Cardiac fibroblast (primary cell): ENCODE results near the gene ZNF134.

Experiments used
- DNase-seq, 2 donors: peaks; one replicate each; pipeline versions ENCODE4 v3.0.0 to v3.0.0-alpha.2; 2010; ENCODE audit warnings: low read depth in 2 of 2
- H3K4me3 ChIP-seq, 2 donors: replicated peaks in 1 of 2; 1 replicate in 1 of 2; 2 replicates in 1 of 2; pipeline ENCODE4 v1.5.1; 2011; ENCODE audit warnings: low read depth in 2 of 2, low read length in 2 of 2, mild to moderate bottlenecking in 2 of 2, moderate library complexity in 1 of 2
- TF ChIP-seq, protein P1 (sequence below): IDR thresholded peaks from one replicate; pipeline ENCODE4 v1.5.1; 2011; ENCODE audit warnings: low read depth, mild to moderate bottlenecking, low read length, inconsistent platforms

ZNF134 gene

DNA sequence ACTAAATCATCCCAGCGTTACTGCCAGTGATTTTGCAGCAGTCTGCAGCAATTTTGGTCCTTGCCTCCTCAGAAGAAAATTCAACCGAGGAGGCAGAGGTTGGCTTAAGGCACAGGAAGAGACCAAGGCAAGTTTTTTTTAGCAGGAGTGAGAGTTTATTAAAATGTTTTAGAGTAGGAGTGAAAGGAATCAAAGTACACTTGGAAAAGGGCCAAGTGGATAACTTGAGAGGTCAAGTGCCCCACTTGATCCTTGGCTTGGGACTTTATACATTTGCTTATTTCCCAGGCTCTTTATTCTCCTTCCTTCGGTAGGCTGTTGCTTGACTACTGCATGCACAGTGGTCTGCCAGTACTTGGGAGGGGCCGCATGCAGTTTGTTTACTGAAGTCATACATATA, 2.9 kb upstream of the ZNF134 start:
- DNase-seq = no peak
- no peak overlapping the region for H3K4me3 ChIP-seq
- TF ChIP-seq, protein P1, sequence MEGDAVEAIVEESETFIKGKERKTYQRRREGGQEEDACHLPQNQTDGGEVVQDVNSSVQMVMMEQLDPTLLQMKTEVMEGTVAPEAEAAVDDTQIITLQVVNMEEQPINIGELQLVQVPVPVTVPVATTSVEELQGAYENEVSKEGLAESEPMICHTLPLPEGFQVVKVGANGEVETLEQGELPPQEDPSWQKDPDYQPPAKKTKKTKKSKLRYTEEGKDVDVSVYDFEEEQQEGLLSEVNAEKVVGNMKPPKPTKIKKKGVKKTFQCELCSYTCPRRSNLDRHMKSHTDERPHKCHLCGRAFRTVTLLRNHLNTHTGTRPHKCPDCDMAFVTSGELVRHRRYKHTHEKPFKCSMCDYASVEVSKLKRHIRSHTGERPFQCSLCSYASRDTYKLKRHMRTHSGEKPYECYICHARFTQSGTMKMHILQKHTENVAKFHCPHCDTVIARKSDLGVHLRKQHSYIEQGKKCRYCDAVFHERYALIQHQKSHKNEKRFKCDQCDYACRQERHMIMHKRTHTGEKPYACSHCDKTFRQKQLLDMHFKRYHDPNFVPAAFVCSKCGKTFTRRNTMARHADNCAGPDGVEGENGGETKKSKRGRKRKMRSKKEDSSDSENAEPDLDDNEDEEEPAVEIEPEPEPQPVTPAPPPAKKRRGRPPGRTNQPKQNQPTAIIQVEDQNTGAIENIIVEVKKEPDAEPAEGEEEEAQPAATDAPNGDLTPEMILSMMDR = no peak

DNA sequence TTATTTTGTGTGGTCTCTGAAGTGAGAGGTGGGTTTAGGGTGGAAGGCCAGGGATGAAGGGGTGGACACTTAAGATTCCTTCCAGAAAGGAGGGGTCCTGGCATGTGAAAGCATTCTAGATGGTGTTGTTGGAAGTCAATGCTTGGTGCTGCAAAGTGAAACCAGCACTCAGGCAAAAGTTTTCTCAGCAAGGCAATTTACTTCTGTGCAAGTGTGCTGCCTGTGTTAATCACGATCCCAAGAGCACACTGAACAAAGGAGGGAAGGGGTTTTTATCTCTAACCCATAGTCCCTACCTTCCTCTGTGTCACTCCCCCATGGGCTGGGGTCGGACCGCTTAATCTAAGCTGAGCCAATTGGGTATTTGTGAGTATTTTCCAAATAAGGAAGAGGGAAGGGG, 1.3 kb downstream of the ZNF134 start:
- DNase-seq = peak in 1 of 2 donors; percentile 12
- H3K4me3 ChIP-seq = peak overlapping the region; percentile 92 to 98
- TF ChIP-seq, protein P1 = no peak

DNA sequence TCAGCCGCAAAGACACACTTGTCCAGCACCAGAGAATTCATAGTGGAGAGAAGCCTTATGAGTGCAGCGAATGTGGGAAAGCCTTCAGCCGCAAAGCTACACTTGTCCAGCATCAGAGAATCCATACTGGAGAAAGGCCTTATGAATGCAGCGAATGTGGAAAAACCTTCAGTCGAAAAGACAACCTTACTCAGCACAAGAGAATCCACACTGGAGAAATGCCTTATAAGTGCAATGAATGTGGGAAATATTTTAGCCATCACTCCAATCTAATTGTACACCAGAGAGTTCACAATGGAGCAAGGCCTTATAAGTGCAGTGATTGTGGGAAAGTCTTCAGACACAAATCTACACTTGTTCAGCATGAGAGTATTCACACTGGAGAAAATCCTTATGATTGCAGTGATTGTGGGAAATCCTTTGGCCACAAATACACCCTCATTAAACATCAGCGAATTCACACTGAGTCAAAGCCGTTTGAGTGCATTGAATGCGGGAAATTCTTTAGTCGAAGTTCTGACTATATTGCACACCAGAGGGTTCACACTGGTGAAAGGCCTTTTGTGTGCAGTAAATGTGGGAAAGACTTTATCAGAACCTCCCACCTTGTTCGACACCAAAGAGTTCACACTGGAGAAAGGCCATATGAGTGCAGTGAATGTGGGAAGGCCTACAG, 6.8 kb downstream of the ZNF134 start:
- DNase-seq = peak; percentile 15 to 34
- no peak overlapping the region for H3K4me3 ChIP-seq
- TF ChIP-seq, protein P1 = no peak

DNA sequence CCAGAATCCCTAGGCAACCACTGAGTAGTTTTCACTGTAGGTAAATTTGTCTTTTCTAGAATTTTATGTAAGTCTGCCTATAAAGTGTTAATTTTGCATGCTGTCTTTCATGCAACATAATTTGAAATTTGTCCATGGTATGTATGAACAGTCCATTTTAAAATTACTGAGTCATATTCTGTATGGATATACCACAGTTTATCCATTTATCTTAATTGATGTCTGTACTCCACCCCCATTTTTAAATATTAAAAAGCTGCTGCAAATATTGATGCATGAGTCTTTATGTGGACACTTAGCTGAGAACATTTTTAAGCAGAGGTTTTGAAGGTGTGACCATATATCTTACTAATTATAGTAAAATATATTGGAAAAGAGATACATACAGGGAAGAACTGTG, 9.0 kb downstream of the ZNF134 start:
- H3K4me3 ChIP-seq = no peak overlapping the region
- DNase-seq = no peak
- TF ChIP-seq, protein P1 = no peak

DNA sequence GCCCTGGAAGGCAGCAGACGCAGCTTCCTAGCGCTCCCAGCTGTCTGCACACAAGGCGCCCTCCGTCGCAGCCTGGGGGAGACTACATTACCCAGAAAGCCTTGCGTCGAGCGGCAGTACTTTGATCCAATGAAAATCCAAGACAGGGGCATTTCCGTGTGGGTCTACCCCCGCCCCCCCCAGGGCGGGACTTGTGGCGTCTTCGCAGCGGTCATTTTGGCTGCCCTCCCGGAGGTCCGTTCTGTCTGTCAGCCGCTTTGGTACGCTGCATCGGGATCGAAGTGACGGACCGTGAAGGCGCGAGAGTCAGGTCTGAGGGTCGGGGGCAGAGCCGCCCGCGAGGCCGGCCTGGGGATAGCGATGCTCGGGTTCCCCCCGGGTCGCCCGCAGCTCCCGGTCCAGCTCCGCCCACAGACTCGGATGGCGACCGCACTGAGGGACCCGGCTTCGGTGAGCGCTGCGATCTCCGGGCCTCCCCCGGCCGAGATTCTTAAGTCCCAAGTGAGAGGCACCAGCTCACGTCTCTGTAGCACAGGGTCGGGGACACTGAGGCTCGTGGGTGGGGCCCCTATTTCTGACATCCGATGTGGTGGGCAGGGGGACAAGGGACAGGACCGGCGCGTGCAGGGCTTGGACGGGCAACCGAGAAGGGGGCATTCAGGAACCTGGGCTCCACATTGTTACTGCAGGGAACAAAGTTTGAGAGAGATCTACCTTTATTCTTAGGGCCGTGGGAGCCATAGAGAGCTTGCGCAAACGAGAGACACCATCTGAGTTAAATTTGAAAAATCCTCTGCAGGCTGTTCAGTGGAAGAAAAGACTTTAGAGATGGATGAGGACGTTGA, 19.2 kb downstream of the ZNF134 start, which contains the start of gene ZNF211:
Gene ZNF211, plus strand, starts transcription at position 182 of the 845 bp plus-strand sequence. Its CDS starts 179 bp downstream, at position 361.
- H3K4me3 ChIP-seq = peak within 1 kb of the TSS; percentile 64 to 87
- DNase-seq = peak; percentile 96
- TF ChIP-seq, protein P1 = no peak

DNA sequence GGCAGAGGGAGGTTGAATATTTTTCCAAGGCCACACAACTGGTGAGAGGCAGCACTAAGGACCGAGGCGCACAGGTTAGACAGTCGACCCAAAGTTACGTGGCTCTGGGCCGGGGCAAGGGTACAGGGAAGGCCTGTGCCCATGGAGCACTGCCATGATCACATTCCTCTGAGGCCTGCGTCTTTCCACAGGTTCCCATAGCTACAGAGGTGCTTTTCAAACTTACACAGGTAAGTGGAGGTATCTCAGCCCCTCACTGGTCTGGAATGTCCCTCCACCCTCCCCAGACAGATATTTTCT, 19.7 kb downstream of the ZNF134 start:
- H3K4me3 ChIP-seq = peak overlapping the region; percentile 64 to 87
- no peak for DNase-seq
- TF ChIP-seq, protein P1 = no peak
